DMS153 (cell line): ENCODE measurements around the gene LCNL1.
A peak's percentile ranks its signal among the peaks of the same experiment; 100 is the strongest.
"Not testable (repeated sequence)": the region's sequence is repeated elsewhere in the genome, so short reads cannot be mapped to it uniquely, and the experiment has no call there.

Source experiments
- DNase-seq: peaks from one replicate; lab custom pipeline; 2025; lab: John Stamatoyannopoulos, UW

The LCNL1 gene

GRCh38 chr9:137027369-137028262 is 44.8 kb downstream of the LCNL1 start, which contains the start of gene ABCA2:
ABCA2 (minus strand) TSS chr9:137028237; CDS start chr9:137028140, 97 bp downstream.
- DNase-seq: no peak

- DNase-seq: no peak
Measured at GRCh38 chr9:137028263-137029057, 45.7 kb downstream of the LCNL1 start.

- no peak for DNase-seq
Measured at GRCh38 chr9:137029058-137029936, 46.5 kb downstream of the LCNL1 start.

DNA sequence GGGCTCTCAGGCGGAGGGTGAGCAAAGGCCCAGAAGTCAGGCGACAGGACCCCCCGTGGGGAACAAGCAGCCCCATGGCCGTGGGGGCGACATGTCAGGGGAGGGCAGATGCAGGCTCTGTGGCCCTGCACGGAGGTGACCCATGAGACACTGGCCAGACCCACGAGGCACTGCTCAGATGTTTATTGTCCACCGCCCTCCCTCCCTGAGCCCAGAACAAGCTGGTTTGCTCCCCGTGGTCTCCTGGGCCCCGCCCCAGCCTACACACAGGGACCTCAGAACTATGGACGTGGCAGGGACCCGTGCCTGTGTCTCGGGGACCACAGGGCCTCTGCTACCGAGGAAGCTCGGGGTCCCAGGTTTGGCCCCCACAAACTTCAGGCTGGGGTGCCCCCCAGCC is 47.2 kb downstream of the LCNL1 start:
- DNase-seq: no peak

GRCh38 chr9:137030538-137031527 is 48.0 kb downstream of the LCNL1 start:
- no peak for DNase-seq

- no peak for DNase-seq
Measured at GRCh38 chr9:137031904-137032640, 49.3 kb downstream of the LCNL1 start, which contains the start of gene FUT7. FUT7 (minus strand) TSS chr9:137032088; CDS start chr9:137031991, 97 bp downstream.

DNA sequence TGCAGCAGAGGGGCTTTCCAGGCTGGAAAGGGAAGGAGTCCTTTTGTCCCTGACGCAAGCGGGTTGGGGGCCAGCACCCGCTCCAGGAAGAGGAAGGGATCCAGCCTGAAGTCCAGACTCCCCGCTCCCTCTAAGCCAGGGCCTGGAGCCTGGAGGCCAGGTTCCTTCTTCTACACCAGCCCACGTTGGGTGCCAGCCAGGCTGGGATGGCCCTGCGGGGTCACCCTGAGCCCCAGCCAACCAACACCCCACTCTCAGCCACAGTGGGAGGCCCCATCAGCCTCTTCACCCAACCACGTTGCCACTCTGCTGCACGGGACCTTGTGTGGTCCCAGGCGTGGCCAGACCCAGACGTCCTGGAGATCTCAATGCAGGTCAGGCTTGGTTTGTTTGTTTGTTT is 50.1 kb downstream of the LCNL1 start:
- DNase-seq: no peak

- not testable (repeated sequence) for DNase-seq
Measured at GRCh38 chr9:137033481-137033880, 50.7 kb downstream of the LCNL1 start.

DNA sequence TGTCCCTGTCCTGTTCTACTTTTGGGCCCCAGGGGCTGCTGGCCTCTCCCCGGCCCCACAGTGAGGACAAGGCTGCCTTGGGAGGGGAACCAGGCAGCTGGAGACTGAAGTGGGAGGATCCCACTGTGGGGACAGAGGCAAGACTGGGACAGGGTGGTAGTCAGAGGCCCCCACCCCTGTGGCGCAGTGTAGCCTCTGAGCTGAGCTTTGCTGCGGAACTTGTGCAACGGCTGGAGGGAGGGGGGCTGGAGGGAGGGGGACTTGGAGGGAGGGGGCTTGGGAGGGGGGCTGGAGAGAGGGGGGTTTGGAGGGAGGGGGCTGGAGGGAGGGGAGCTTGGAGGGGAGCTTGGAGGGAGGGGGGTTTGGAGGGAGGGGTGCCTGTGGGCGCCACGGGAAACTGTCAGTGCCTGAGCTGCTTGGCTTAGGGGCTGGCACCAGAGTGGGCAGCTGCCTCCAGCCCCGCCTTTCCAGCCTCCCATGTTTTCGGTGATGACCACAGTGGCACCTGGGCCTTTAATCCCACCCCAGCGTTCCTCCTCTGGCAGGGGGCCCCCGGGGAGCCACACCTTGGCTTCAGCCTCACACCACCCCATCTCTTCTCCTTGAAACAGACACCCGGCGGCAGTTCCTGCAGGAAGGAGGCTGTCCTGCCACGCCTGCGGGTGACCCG is 51.4 kb downstream of the LCNL1 start:
- DNase-seq: no peak

DNA sequence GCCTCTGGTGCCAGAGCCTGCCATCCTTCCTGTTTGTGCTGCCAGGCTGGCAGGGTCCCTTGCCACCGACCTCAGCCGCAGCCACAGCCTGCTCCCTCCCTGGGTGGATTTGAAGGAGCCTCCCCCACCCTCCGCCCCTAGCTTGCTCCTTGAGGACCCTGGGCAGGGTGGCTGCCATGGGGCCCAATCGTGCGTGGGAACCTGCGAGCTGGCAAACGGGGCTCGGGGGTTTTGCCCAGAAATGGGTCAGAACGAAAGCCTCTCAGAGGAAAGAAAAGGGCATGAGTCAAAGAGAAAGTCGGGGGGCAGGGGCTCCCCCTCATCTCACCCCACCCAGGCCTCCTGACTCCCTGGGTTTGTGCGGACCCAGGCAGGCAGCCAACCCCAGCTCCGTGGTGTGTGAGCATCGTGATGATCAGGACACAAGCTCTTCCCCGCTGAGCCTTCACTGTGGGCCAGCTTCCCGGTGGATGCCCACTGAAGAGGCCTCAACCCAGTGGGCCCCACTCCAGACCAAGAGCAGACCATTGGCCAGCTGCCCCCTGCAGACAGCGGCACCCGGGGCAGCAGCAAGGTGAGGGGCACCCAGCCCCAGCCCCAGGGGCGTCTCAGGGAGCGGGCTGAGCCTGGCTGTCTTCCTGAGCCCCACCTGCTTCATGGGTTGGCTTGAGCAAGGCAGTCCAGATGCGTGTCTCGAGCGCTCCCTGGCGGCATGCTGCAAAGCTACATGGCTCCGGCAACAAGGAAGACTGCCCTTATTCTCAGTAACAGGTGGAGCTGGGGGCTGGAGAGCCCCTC is 52.1 kb downstream of the LCNL1 start:
- peak; percentile 44 for DNase-seq
